Measurements from ENCODE around the gene GNS. TPM values are rescaled to one million over a fixed set of nuclear protein-coding genes. Genes with fewer than 3 reads are reported as not detected.

GNS gene
- total and polyA plus RNA-seq, 2 donors (not counting 3 experiments of a cell fraction or from before 2014, with no cell fraction given) = 107 to 142 TPM

DNA sequence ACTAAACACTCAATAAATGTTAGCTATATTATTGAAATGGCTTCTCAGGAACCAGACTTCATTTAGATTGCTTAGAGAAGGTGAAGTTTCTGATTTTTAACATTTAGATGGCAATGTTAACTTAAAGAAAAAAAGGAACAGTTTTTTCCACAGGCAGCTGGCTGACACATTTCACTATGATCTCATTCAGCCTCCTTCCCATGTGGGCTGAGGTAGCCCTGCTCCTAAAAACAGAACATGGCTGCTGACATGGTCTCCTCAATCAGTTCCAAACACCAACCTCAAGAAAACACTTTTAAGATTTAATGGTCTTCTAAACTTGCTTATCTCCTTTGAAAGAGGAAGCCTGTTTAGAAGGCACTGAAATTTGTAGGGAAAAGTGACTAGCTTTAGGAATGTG is 23.8 kb downstream of the GNS start:
- no TSS peak for BruUV-seq (replicated peaks)
- CTCF ChIA-PET = interaction anchor here (0.6 to 1.1 kb wide), 3 partner anchors 12 to 66 kb away, joined by 3 read pairs; no protein-coding TSS in a partner anchor

More for the DNA sequence above, 23.8 kb downstream of the GNS start:
- no peak overlapping the region for H2AFZ ChIP-seq (ENCODE audit: low read depth, low read length)
- no peak overlapping the region for H3K9ac ChIP-seq (replicated peaks; ENCODE audit: extremely low read depth, insufficient read depth, low read length)
- intact Hi-C loops (cut with micrococcal nuclease) = no loop called here
- no peaks in the 10 kb centered on the region for H3K79me2 ChIP-seq (ENCODE audit: control insufficient read depth, insufficient read depth, low read length)
- H3K27ac ChIP-seq (ENCODE audit: insufficient read depth, low read depth, low read length) = no peak overlapping the region
- H4K20me1 ChIP-seq (replicated peaks; ENCODE audit: control insufficient read depth, extremely low read depth, insufficient read depth, low read length) = no peaks in the 10 kb centered on the region
- no peak for DNase-seq (ENCODE audit: low read depth, low spot score)
- H3K27me3 ChIP-seq (ENCODE audit: control insufficient read depth in 2 of 2, insufficient read depth in 2 of 2, low read length in 2 of 2) = no peaks in the 10 kb centered on the region
- peaks cover 6 to 34% of the 10 kb centered on the region in 2 experiments for H3K36me3 ChIP-seq (ENCODE audit: control insufficient read depth in 2 of 2, extremely low read depth in 1 of 2, insufficient read depth in 2 of 2, low read length in 2 of 2)
- FAIRE-seq = no peak
- dilution Hi-C loops (cut with MboI; ENCODE audit: extremely low pct_ligation_motif_present, low sequenced_read_pairs) = no loop called here
- H3K4me3 ChIP-seq (replicated peaks in 1 of 3; ENCODE audit: insufficient read depth in 1 of 3, low read depth in 1 of 3, low read length in 3 of 3) = no peak overlapping the region
- TF ChIP-seq GATA2 (IDR thresholded peaks at IDR 0.05; ENCODE audit: insufficient read depth, insufficient read length, low read depth, low read length) = no peak
- TF ChIP-seq, protein P1, sequence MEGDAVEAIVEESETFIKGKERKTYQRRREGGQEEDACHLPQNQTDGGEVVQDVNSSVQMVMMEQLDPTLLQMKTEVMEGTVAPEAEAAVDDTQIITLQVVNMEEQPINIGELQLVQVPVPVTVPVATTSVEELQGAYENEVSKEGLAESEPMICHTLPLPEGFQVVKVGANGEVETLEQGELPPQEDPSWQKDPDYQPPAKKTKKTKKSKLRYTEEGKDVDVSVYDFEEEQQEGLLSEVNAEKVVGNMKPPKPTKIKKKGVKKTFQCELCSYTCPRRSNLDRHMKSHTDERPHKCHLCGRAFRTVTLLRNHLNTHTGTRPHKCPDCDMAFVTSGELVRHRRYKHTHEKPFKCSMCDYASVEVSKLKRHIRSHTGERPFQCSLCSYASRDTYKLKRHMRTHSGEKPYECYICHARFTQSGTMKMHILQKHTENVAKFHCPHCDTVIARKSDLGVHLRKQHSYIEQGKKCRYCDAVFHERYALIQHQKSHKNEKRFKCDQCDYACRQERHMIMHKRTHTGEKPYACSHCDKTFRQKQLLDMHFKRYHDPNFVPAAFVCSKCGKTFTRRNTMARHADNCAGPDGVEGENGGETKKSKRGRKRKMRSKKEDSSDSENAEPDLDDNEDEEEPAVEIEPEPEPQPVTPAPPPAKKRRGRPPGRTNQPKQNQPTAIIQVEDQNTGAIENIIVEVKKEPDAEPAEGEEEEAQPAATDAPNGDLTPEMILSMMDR (IDR thresholded peaks at IDR 0.05; ENCODE audit: extremely low read depth in 1 of 2, insufficient read depth in 1 of 2, low read depth in 1 of 2, low read length in 2 of 2) = no peak
- no peak for TF ChIP-seq JUN (IDR thresholded peaks at IDR 0.05; ENCODE audit: borderline replicate concordance, insufficient read depth, insufficient read length, low read depth)
- no peak for TF ChIP-seq POLR2A (IDR thresholded peaks at IDR 0.05; ENCODE audit: low read depth, low read length)
- no peak for TF ChIP-seq EZH2 (IDR thresholded peaks at IDR 0.05; ENCODE audit: borderline replicate concordance, low read depth, low read length, severe bottlenecking)
- TF ChIP-seq MYC (IDR thresholded peaks at IDR 0.05; ENCODE audit: low read depth, low read length) = no peak
- no peak for TF ChIP-seq MAX (IDR thresholded peaks at IDR 0.05; ENCODE audit: insufficient read depth, insufficient read length)
- TF ChIP-seq POLR2AphosphoS5 (IDR thresholded peaks at IDR 0.05; ENCODE audit: insufficient read depth, low read depth, low read length) = no peak
- TF ChIP-seq FOS (IDR thresholded peaks at IDR 0.05; ENCODE audit: borderline replicate concordance, insufficient read depth, low read length) = no peak
- H3K9me1 ChIP-seq (replicated peaks; ENCODE audit: control insufficient read depth, extremely low read depth, insufficient read depth, low read length) = no peaks in the 10 kb centered on the region
- POLR2A ChIA-PET = no interaction called here
- H3K9me3 ChIP-seq (replicated peaks; ENCODE audit: control insufficient read depth, insufficient read depth, low read length) = no peaks in the 10 kb centered on the region
- H3K4me2 ChIP-seq (ENCODE audit: insufficient read depth, low read length) = no peak overlapping the region
- H3K4me1 ChIP-seq (ENCODE audit: control insufficient read depth, extremely low read depth, insufficient read depth, low read length) = peaks cover 16% of the 10 kb centered on the region

All from endothelial cell of umbilical vein (primary cell).